Sciatic nerve (tissue), 2 donors: Measurements from ENCODE around the gene PHRF1. TPM values are rescaled to one million over a fixed set of nuclear protein-coding genes. Genes with fewer than 3 reads are reported as not detected.
A peak's percentile ranks its signal among the peaks of the same experiment; 100 is the strongest.

Experiments
- ATAC-seq: fragments of 200-7000 bp; cut with Tn5 transposase; one replicate; pipeline ENCODE4 v1.9.1; 2020; ENCODE audit warnings: mild to moderate bottlenecking, moderate library complexity
- DNase-seq: peaks from one replicate; pipeline ENCODE4 v3.0.0-alpha.2; 2020; ENCODE audit warnings: low spot score
- intact Hi-C: fragments of 100-400 bp; cut with DNase I; formaldehyde crosslinking; loops from one replicate; pipeline ENCODE4 v1.14.2; 2022
- total RNA-seq: library from RNA; stranded (reverse); fragmentation: NEBNext Ultra II Directional; extraction: Animal tissue kit (Norgen Biotek cat#: 25700); gene quantifications from one replicate; pipeline ENCODE4 v1.2.1, GENCODE V29; 2021
- donor health status: DM: no; HTN: no; CAD: no.
- donor health status: DM: no; HTN: no; CAD: no.

PHRF1 gene
- total RNA-seq, 1 donor from 2014 or later: 33.5 TPM

DNA sequence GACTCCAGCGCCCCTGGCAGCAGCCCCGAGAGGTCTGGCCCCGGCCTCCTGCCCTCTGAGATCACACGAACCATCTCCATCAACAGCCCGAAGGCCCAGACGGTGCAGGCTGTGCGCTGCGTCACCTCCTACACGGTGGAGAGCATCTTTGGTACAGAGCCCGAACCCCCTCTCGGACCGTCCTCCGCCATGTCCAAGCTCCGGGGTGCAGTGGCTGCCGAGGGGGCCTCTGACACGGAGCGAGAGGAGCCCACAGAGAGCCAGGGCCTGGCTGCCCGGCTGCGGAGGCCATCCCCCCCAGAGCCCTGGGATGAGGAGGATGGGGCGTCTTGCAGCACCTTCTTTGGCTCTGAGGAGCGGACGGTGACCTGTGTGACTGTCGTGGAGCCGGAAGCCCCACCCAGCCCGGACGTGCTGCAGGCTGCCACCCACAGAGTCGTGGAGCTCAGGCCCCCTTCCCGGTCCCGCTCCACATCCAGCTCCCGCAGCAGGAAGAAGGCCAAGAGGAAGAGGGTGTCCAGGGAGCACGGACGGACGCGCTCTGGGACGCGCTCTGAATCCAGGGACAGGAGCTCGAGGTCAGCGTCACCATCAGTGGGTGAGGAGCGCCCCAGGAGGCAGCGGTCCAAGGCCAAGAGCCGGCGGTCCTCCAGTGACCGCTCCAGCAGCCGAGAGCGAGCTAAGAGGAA, 31.8 kb downstream of the PHRF1 start:
- intact Hi-C loops: no loop called here
- DNase-seq: no peak
- ATAC-seq: no peak

GRCh38 chr11:608791-609251, 32.6 kb downstream of the PHRF1 start:
- DNase-seq: no peak
- no peak for ATAC-seq
- intact Hi-C loops: no loop called here

- intact Hi-C loops: no loop called here
- ATAC-seq: no peak
- DNase-seq: no peak
These were observed 33.1 kb downstream of the PHRF1 start for GRCh38 chr11:609341-609811.

- ATAC-seq (no peak), DNase-seq (no peak)
- intact Hi-C loops: no loop called here
These were observed 34.0 kb downstream of the PHRF1 start for GRCh38 chr11:610146-610801.

DNA sequence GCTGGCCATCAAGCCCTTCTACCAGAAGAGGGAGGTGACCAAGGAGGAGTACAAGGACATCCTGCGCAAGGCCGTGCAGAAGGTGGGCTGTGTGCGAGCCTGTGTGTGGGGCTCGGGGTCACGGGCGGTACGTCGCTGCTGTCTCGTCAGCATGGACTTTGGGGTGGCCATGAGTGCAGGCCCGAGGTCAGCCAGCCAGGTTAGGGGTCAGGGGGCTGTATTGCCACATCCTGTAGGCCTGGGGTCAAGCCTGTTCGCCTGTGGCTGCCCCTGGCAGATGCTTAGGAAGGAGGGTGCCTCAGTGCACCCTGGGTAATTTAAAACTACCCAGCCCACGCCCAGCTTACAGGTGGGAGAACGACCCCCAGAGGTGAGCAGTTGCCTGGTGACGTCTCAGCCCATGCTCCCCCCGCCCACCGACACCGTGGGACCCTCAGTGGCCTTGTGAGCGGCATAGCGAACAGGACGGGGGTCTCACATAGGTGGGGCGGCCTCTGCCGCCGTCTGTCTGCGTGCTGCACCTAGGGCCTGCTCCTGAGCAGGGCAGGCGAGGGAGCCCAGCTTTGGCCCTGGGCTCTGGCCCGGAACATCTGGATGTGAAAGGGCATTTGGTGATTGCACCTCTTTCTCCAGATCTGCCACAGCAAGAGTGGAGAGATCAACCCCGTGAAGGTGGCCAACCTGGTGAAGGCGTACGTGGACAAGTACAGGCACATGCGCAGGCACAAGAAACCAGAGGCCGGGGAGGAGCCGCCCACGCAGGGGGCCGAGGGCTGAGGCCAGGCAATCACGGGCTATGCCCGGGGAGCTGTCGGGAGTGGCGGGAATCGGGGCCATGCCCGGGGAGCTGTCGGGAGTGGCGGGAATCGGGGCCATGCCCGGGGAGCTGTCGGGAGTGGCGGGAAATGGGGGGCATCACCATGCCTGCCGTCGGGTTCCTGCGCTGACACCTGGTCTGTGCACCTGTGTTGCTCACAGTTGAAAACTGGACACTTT, 35.0 kb downstream of the PHRF1 start:
- intact Hi-C loops: no loop called here
- DNase-seq: no peak
- ATAC-seq: no peak

DNA sequence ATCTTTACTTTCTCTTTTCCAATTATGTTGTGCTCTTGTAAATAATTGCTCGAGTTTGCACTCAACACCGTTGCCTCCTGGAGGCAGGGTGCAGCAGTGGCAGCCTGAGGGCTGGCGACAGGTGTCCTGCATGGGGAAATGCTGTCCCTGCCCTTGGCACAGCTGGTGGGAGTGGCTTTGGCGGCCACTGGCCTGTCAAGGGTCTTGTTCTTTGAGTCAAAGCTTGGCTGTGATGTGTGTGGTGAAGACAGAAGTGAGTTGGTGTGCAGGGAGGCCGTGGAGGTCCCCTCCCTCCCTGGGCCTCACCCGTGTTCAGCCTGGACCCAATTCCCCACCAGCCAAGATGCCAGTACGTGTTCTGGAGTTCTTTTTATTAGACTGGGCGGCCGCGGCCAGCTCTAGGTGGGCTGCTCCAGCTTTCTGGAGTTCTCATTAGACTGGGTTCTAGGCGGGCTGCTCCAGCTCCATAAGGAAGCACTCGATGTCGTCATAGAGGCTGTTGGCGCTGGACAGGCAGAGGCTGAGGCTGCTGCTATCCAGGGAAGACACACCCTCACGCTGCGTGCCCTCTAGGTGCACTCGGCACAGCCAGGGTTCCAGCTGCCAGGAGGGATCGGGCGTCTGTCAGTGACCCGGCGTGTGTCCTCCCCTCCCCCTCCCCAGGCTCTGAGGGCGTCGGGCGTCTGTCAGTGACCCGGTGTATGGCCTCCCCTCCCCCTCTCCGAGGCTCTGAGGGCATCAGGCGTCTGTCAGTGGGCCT, 36.1 kb downstream of the PHRF1 start:
- ATAC-seq (no peak), DNase-seq (no peak)
- intact Hi-C loops: no loop called here

- DNase-seq: no peak
- no peak for ATAC-seq
- intact Hi-C loops: no loop called here
These were observed 36.7 kb downstream of the PHRF1 start for GRCh38 chr11:612961-613300.

GRCh38 chr11:613369-613968, 37.2 kb downstream of the PHRF1 start:
- intact Hi-C loops: no loop called here
- DNase-seq: peak; percentile 82
- no peak for ATAC-seq

DNA sequence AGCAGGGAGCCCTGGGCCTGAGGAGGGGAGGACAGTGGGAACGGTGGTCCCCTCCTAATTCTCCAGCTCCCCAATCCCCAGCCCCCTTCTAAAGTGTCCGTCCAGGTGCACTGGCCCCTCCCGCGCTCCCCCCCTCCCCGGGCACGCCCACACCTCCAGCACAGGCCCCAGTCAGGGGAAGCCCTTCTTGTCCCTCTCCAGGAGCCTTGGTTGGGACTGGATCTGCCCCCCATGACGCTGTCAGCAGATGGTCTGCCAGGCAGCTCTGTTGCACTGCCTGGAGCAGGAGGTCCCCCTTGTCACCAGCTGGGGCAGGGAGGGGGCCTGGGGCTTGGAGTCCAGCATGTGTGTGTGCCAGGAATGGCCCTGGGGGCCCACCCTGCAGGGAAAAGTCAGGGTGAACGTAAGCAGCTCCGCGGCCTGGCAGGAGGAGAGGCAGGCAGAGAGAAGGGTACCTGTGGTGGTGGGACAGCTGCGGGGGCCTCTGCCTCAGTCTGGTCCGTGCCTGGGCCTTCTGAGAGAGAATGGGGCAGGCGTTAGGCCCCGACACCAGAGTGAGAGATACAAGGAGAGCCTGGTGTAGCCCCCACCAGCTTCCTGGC, 37.9 kb downstream of the PHRF1 start:
- ATAC-seq: no peak
- intact Hi-C loops: no loop called here
- DNase-seq: no peak

DNA sequence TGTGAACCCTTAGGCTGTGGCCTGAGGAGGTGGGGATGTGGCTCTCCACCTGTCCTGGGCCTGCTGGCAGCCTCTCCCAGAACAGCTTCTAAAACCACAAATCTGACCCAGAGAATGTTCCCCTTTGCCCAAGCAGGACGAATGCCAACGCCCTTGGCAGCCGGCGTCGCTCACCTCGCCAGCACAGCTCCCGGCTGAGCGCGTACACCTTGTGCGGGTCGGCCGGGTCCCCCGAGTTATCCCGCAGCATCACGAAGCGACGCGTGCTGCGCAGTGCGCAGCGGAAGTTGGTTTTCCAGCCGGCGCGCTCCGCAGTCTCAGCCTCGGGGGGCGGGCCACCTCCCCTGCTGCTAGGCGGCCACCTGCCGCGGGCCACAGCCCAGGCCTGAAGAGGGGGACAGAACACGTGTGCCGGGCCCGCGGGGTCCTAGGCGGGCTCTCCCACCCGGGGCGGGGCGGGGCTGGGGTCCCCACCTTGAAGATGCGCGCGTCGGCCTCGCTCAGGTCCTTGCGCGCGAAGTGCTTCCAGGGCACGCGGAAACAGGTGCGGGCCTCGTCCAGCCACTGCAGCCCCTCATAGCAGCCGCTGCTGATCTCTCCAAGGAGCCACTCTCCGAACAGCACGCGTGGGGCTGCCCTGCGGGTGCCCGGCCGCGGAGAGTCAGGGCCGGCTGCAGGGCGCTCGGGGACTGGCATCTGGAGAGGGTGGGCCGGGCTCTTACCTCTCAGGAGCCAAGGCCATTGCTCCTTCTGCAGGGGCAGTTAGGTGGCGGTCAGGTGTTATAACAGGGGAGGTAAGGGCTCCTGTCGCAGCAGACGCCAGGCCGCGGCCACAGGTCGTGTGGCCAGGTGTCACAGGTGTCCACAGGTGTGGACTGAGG, 38.6 kb downstream of the PHRF1 start:
- intact Hi-C loops: no loop called here
- ATAC-seq: peak; percentile 6
- no peak for DNase-seq

DNA sequence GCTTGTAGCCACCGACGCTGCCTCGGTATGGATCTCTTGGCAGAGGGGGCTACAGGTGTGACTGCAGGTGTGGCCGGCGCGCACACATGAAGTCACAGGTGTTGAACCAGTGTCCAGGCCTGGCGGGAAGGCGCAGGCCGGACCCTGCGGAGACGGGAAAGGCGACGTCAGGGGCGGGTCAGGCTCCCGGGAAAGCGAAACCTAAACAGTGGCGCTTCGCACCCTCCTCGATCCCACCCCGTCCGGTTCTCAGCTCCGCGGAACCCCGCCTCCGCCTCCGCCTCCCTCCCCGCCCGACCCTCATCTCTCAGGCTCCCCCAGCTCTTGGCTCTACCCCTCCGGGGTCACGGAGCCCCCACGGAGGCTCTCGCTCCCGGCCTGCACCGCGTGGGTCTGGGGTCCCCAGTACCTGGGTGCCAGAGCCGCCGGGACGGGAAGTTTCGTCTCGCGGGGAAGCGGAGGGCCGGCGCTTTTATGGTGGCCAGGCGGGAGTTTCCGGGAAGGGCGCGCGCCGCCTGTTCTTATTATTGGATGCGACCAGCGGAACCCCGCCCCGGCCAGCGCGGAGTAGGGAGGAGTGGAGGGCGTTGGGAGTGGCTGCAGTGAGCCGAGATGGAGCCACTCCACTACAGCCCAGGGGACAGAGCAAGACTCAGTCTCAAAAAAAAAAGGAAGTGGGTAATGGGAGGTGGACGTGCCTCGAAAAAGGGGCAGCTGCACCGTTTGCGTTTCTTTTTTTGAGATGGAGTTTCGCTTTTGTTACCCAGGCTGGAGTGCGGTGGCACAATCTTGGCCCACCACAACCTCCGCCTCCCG, 39.4 kb downstream of the PHRF1 start, which contains the start of gene IRF7:
TSS of gene IRF7 (minus strand) at position 447 of the 816 bp plus-strand sequence. CDS start 586 bp downstream, outside the sequence.
- DNase-seq (peak; percentile 98), ATAC-seq (peak; percentile 93)
- intact Hi-C loops: no loop called here

- DNase-seq (no peak), ATAC-seq (no peak)
- intact Hi-C loops: no loop called here
These were observed 40.3 kb downstream of the PHRF1 start for GRCh38 chr11:616320-617198.

DNA sequence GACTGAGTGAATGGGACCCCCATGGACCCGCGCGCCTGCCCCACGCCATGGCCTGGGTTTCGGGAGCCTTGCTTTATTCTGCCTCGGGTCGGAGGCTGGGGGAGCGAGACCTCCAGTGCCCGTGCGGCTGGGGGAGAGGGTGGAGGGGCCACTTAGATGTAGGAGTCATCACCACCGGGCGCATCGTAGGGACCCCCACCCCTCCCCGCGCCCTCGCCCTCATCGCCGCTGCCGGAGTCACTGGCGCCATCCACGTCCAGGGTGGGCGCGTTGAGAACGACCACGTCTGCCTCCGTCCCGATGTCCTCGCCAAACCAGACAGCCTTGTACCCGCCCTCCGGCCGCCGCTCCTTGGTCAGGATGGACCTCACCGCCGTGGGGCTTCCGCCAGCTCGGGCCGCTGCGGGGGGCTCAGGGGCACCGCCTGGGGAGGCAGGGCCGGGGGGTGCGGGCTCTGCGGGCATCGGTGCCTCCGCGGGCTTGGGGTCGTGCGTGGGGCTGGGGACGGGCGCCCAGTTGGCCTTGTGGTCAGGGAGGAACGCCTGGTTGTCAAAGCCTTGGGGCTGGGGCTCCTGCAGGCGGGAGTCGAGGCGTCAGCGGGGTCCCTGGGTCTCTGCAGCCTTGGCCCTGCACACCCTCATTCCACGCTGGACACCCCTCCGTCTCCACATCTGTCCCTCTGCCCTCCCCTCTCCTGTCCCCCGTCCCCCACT, 41.1 kb downstream of the PHRF1 start:
- intact Hi-C loops: no loop called here
- DNase-seq: no peak
- ATAC-seq: no peak

DNA sequence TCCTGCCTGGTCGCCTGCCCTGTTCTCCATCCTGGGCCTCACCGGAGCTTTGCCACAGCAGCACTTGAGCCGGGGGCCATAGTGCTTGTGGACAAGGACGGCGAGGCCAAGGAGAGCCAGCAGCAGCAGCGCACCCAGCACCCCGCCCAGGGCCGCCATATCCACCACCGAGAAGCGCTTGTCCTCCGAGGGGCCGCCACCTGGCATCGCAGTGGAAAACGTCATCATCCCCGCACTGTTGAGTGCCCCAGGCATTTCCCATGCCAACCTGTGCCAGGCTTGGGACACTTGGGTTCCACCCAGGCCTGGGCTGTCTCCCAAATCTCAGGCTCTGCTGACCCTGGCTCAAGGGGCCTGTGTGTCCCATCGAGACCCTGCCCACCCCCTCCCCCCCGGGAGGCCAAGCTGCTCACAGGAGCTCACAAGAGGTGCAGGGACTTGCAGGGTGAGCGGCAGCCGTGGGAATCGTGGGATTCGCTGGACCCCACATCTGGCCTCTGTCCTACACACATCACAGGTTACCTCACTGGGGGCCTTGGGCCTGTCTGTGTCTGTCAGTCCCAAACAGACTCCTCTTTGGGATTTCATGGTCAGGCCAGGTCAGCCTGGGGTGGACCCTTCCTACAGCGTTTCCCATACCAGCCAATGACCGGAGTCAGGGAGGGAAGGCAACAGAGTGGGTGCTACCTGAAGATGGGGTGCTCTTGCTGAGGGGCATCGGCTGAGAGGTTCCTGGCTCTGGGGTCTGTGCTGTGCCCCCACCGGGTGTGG, 41.8 kb downstream of the PHRF1 start:
- ATAC-seq (no peak), DNase-seq (no peak)
- intact Hi-C loops: no loop called here
